Naive thymus-derived CD4-positive, alpha-beta T cell (primary cell): ENCODE results near the gene HTR4. TPM values are rescaled to one million over a fixed set of nuclear protein-coding genes. Genes with fewer than 3 reads are reported as not detected.

Experiments
- ATAC-seq: fragments of 150-1000 bp; cut with Tn5 transposase; 2 replicates; pipeline ENCODE4 v1.10.0; 2021; ENCODE audit warnings: mild to moderate bottlenecking, moderate library complexity
- CTCF ChIA-PET: fragments of 350-600 bp; sonication (Branson Sonifier 250); formaldehyde crosslinking; loops from one replicate; lab custom pipeline; 2021; ENCODE audit warnings: antibody characterized with exemption; lab: Charles Lee
- POLR2A ChIA-PET: fragments of 350-600 bp; sonication (Branson Sonifier 250); formaldehyde crosslinking; loops from one replicate; lab custom pipeline; 2021; ENCODE audit warnings: antibody characterized with exemption, inconsistent platforms; lab: Charles Lee
- DNase-seq, 9 donors: peaks; one replicate each; pipeline versions ENCODE4 v3.0.0 to v3.0.0-alpha.2; 2020 to 2022; ENCODE audit warnings: mixed read lengths in 1 of 9
- H3K27ac ChIP-seq: one replicate; pipeline ENCODE4 v1.7.0; 2013; ENCODE audit warnings: mild to moderate bottlenecking, low read depth, low read length, moderate library complexity
- H3K27me3 ChIP-seq, 2 donors: one replicate each; pipeline ENCODE4 v1.7.0; 2013; ENCODE audit warnings: low read length in 2 of 2, mild to moderate bottlenecking in 2 of 2, moderate library complexity in 2 of 2; ENCODE audit not compliant: control insufficient read depth in 2 of 2, insufficient read depth in 2 of 2
- H3K36me3 ChIP-seq, 3 experiments: 1 replicate in 2 of 3; 2 replicates in 1 of 3; pipeline ENCODE4 v1.7.0; 2013; ENCODE audit warnings: low read length in 3 of 3, mild to moderate bottlenecking in 3 of 3, moderate library complexity in 1 of 3; ENCODE audit not compliant: insufficient read depth in 3 of 3, control insufficient read depth in 2 of 3
- H3K4me1 ChIP-seq, 2 donors: one replicate each; pipeline ENCODE4 v1.7.0; 2013; ENCODE audit warnings: low read length in 2 of 2, mild to moderate bottlenecking in 2 of 2, moderate library complexity in 1 of 2; ENCODE audit not compliant: control insufficient read depth in 2 of 2, insufficient read depth in 2 of 2
- H3K4me3 ChIP-seq: 2 replicates; pipeline ENCODE4 v1.7.0; 2013; ENCODE audit warnings: mild to moderate bottlenecking, low read length
- H3K9me3 ChIP-seq, 3 experiments: 1 replicate in 2 of 3; 2 replicates in 1 of 3; pipeline ENCODE4 v1.7.0; 2013; ENCODE audit warnings: low read length in 3 of 3; ENCODE audit not compliant: control insufficient read depth in 2 of 3
- H3K27ac Mint-ChIP-seq, 9 donors: one replicate each; pipeline ENCODE4 v1.8.0; 2020 to 2022; ENCODE audit warnings: mixed read lengths in 9 of 9, mild to moderate bottlenecking in 8 of 9, moderate library complexity in 5 of 9, inconsistent platforms in 2 of 9
- H3K27me3 Mint-ChIP-seq, 5 donors: one replicate each; pipeline ENCODE4 v1.8.0; 2021 to 2022; ENCODE audit warnings: mixed read lengths in 5 of 5, mild to moderate bottlenecking in 1 of 5
- H3K36me3 Mint-ChIP-seq, 5 donors: one replicate each; pipeline ENCODE4 v1.8.0; 2020 to 2022; ENCODE audit warnings: mixed read lengths in 5 of 5, mild to moderate bottlenecking in 3 of 5, inconsistent platforms in 1 of 5
- H3K4me1 Mint-ChIP-seq, 7 donors: one replicate each; pipeline ENCODE4 v1.8.0; 2020 to 2022; ENCODE audit warnings: mixed read lengths in 7 of 7, mild to moderate bottlenecking in 3 of 7, inconsistent platforms in 1 of 7
- H3K4me3 Mint-ChIP-seq, 10 donors: one replicate each; pipeline ENCODE4 v1.8.0; 2020 to 2022; ENCODE audit warnings: mild to moderate bottlenecking in 10 of 10, mixed read lengths in 10 of 10, moderate library complexity in 6 of 10, inconsistent platforms in 2 of 10
- H3K9me3 Mint-ChIP-seq, 11 donors: one replicate each; pipeline ENCODE4 v1.8.0; 2020 to 2022; ENCODE audit warnings: mixed read lengths in 11 of 11, mild to moderate bottlenecking in 4 of 11, inconsistent platforms in 1 of 11, moderate library complexity in 1 of 11
- intact Hi-C, 2 donors: fragments of 100-400 bp; cut with micrococcal nuclease; formaldehyde crosslinking; loops; one replicate each; pipeline ENCODE4 v1.15.1; 2023
- polyA plus RNA-seq, 2 donors: library from polyadenylated mRNA; unstranded; fragments of 300-500 nt; fragmentation: Illumina TruSeq; gene quantifications; one replicate each; pipeline ENCODE4 v1.2.3, GENCODE V29; 2021
- total RNA-seq, 6 experiments: library from RNA in 5 of 6; stranded (reverse) in 5 of 6; gene quantifications; 1 replicate in 5 of 6; 2 replicates in 1 of 6; pipeline ENCODE4 v1.2.3 and lab custom pipeline; 2021 to 2026

The HTR4 gene
- total and polyA plus RNA-seq, 7 experiments from 2014 or later, result not detected

DNA sequence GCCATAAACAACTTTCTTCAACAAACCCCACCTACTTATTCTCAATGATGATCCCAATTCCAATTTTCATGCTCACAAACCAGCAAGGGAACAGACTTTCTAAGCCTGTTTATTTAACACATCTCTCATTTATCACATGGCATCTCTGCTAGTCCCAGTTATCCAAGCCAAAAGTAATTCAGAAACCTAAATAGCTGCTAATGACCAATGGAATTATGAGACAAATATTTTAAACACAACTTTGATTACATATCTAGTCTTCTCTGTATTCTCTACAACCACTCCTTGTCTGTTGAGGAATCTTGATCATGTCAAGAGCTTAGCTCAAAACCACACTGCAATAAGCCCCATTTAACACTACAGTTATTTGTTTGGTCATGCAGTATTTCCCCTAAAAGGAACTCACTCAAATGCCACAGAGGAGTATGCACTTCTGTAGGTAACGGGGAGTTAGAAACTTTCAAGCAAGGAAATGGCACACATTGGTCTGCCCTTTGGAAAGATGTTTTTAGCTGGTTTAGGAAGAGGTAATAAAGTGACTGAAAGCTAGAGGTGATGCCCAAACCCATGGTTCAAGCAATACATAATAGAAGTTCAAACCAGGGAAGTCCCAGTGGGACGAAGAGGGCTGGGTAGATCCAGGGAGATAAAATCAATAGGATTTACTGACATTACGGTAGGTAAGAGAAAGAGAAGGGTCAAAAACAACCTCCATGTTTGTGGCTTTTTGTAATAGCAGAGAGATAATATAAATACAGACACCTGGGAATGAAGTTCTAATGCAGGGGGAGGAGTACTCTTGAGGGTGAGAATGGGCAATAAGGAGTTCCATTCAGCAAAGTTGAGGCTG, 42.1 kb upstream of the HTR4 start:
- peaks cover 0 to 3% (median 1%) of the 10 kb centered on the region in 11 donors for H3K9me3 Mint-ChIP-seq
- ATAC-seq (no peak), DNase-seq (no peak)
- peaks cover 0 to 41% (median 14%) of the 10 kb centered on the region in 5 donors for H3K27me3 Mint-ChIP-seq
- Histone ChIP-seq H3K4me3 (no peak overlapping the region), H3K27me3 (no peaks in the 10 kb centered on the region), H3K4me1 (no peaks in the 10 kb centered on the region), H3K9me3 (no peaks in the 10 kb centered on the region), H3K27ac (no peak overlapping the region), H3K36me3 (no peaks in the 10 kb centered on the region)
- POLR2A ChIA-PET, result no interaction called here
- H3K4me1 Mint-ChIP-seq, result no peaks in the 10 kb centered on the region
- H3K4me3 Mint-ChIP-seq, result no peak overlapping the region
- no peaks in the 10 kb centered on the region for H3K36me3 Mint-ChIP-seq
- H3K27ac Mint-ChIP-seq, result no peak overlapping the region
- CTCF ChIA-PET, result no interaction called here
- intact Hi-C loops, result no loop called here

DNA sequence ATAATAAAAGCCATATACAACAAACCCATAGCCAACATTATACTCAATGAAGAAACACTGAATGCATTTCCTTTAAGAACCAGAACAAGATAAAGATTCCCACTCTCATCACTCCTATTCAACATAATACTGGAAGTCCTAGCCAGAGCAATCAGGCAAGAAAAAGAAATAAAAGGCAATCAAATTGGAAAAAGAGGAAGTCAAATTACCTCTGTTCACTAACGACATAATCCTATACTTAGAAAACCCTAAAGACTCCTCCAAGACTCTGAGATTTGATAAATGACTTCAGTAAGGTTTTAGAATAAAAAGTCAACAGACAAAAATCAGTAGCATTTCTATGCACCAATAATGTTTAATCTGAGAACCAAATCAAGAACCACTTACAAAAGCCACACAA, 36.6 kb upstream of the HTR4 start:
- Mint-ChIP-seq H3K4me3 (no peak overlapping the region), H3K27ac (no peak overlapping the region), H3K9me3 (peaks cover 2 to 28% (median 15%) of the 10 kb centered on the region in 11 donors), H3K27me3 (peaks cover 4 to 37% (median 7%) of the 10 kb centered on the region in 5 donors), H3K36me3 (no peaks in the 10 kb centered on the region), H3K4me1 (no peaks in the 10 kb centered on the region)
- H3K27me3 ChIP-seq, result no peaks in the 10 kb centered on the region
- no peaks in the 10 kb centered on the region for H3K4me1 ChIP-seq
- no peak overlapping the region for H3K27ac ChIP-seq
- ChIA-PET POLR2A (no interaction called here), CTCF (no interaction called here)
- no peak overlapping the region for H3K4me3 ChIP-seq
- ATAC-seq (no peak), DNase-seq (no peak)
- intact Hi-C loops, result no loop called here
- no peaks in the 10 kb centered on the region for H3K36me3 ChIP-seq
- H3K9me3 ChIP-seq, result no peaks in the 10 kb centered on the region

DNA sequence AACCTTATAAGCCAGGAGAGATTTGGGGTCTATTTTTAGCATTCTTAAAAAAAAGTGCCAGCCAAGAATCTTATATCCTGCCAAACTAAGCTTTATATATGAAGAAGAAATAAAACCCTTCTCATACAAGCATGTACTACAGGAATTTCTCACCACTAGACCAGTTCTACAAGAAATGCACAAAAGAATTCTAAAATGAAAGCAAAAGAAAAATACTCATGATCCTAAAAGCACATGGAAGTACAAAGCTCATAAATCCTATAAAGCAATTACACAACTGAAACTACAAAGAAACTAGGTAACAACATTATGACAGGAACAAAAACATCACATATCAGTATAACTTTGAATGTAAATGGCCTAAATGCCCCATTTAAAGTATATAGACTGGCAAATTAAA, 34.5 kb upstream of the HTR4 start:
- Mint-ChIP-seq H3K27ac (no peak overlapping the region), H3K27me3 (peaks cover 4 to 33% (median 9%) of the 10 kb centered on the region in 5 donors), H3K4me1 (peaks cover 0 to 3% (median 0%) of the 10 kb centered on the region in 7 donors), H3K9me3 (peaks cover 2 to 28% (median 15%) of the 10 kb centered on the region in 11 donors), H3K36me3 (no peaks in the 10 kb centered on the region), H3K4me3 (no peak overlapping the region)
- ChIA-PET POLR2A (no interaction called here), CTCF (no interaction called here)
- Histone ChIP-seq H3K27ac (no peak overlapping the region), H3K4me1 (no peaks in the 10 kb centered on the region), H3K36me3 (no peaks in the 10 kb centered on the region), H3K27me3 (no peaks in the 10 kb centered on the region), H3K4me3 (no peak overlapping the region), H3K9me3 (no peaks in the 10 kb centered on the region)
- no peak for ATAC-seq
- no peak for DNase-seq
- intact Hi-C loops, result no loop called here

DNA sequence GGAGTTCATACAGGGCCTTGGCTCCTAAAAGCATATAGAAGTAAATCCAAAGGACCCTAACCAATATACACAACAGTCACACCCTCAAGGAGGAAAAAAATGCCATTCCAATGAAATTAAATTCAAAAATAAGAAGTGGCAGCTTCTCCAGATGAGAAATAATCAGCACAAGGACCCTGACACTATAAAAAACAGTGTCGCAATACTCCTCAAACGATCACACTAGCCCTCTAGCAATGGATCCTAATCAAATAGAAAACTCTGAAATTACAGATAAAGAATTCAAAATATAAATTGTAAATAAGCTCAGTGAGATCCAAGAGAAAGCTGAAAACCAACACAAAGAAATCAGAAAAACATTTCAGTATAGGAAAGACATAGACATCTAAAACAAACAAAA, 33.5 kb upstream of the HTR4 start:
- DNase-seq (no peak), ATAC-seq (no peak)
- no peaks in the 10 kb centered on the region for H3K27me3 ChIP-seq
- no peaks in the 10 kb centered on the region for H3K4me1 ChIP-seq
- peaks cover 0 to 3% (median 0%) of the 10 kb centered on the region in 7 donors for H3K4me1 Mint-ChIP-seq
- H3K36me3 Mint-ChIP-seq, result no peaks in the 10 kb centered on the region
- no peaks in the 10 kb centered on the region for H3K9me3 ChIP-seq
- H3K4me3 Mint-ChIP-seq, result no peak overlapping the region
- intact Hi-C loops, result no loop called here
- H3K9me3 Mint-ChIP-seq, result peaks cover 2 to 28% (median 15%) of the 10 kb centered on the region in 11 donors
- POLR2A ChIA-PET, result no interaction called here
- H3K36me3 ChIP-seq, result no peaks in the 10 kb centered on the region
- H3K27ac Mint-ChIP-seq, result no peak overlapping the region
- no peak overlapping the region for H3K27ac ChIP-seq
- CTCF ChIA-PET, result no interaction called here
- H3K4me3 ChIP-seq, result no peak overlapping the region
- peaks cover 4 to 33% (median 15%) of the 10 kb centered on the region in 5 donors for H3K27me3 Mint-ChIP-seq

DNA sequence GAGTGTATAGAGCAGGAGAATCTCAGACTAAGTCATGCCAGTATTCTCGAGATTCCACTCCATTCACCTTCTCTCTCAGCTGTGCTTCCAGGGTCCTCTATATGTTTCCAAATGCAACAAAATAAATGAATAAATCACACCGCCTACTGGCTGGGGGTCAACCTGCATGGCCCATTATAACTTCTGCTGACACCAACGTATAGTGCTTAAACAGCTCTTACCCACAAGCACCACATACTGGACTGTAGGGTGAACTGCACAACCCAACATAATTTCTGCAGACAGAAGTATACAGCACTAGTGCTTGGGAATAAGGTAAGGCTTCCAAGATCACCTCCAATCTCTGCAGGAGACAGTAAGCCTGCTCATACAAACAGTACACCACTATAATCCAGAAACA, 33.1 kb upstream of the HTR4 start:
- Mint-ChIP-seq H3K9me3 (peaks cover 2 to 28% (median 15%) of the 10 kb centered on the region in 11 donors), H3K27ac (no peak overlapping the region), H3K36me3 (no peaks in the 10 kb centered on the region), H3K4me1 (peaks cover 0 to 3% (median 0%) of the 10 kb centered on the region in 7 donors), H3K27me3 (peaks cover 4 to 33% (median 18%) of the 10 kb centered on the region in 5 donors), H3K4me3 (no peak overlapping the region)
- Histone ChIP-seq H3K36me3 (no peaks in the 10 kb centered on the region), H3K4me3 (no peak overlapping the region), H3K27me3 (no peaks in the 10 kb centered on the region), H3K9me3 (no peaks in the 10 kb centered on the region), H3K4me1 (no peaks in the 10 kb centered on the region), H3K27ac (no peak overlapping the region)
- no peak for ATAC-seq
- ChIA-PET POLR2A (no interaction called here), CTCF (no interaction called here)
- no peak for DNase-seq
- intact Hi-C loops, result no loop called here

DNA sequence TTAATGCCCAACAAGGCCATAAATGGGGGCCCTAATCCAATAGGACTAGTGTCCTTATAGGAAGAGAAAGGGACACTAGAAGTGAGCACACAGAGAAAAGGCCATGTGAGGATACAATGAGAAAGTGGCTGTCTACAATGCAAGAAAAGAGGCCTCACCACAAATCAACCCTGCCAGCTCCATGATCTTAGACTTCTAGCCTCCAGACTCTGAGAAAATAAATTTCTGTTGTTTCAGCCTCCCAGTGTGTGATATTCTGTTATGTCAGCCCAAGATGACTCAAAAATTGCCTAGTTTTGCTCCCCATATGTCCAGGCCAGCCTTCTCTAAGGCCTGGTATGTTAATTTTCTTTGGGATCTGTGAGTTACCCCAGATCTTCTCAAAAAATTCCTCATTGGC, 32.3 kb upstream of the HTR4 start:
- Mint-ChIP-seq H3K27ac (no peak overlapping the region), H3K36me3 (no peaks in the 10 kb centered on the region), H3K4me1 (peaks cover 0 to 3% (median 0%) of the 10 kb centered on the region in 7 donors), H3K4me3 (no peak overlapping the region), H3K9me3 (peaks cover 2 to 28% (median 15%) of the 10 kb centered on the region in 11 donors), H3K27me3 (peaks cover 4 to 33% (median 18%) of the 10 kb centered on the region in 5 donors)
- DNase-seq (no peak), ATAC-seq (no peak)
- intact Hi-C loops, result no loop called here
- H3K9me3 ChIP-seq, result no peaks in the 10 kb centered on the region
- H3K4me3 ChIP-seq, result no peak overlapping the region
- no peaks in the 10 kb centered on the region for H3K27me3 ChIP-seq
- ChIA-PET POLR2A (no interaction called here), CTCF (no interaction called here)
- no peak overlapping the region for H3K27ac ChIP-seq
- no peaks in the 10 kb centered on the region for H3K4me1 ChIP-seq
- H3K36me3 ChIP-seq, result no peaks in the 10 kb centered on the region
